H9 (cell line): ENCODE measurements around the gene IQSEC2. TPM values are rescaled to one million over a fixed set of nuclear protein-coding genes. Genes with fewer than 3 reads are reported as not detected.

Source experiments
- DNase-seq: peaks from one replicate; pipeline ENCODE4 v3.0.0-alpha.2; 2017
- H2AFZ ChIP-seq: one replicate; pipeline ENCODE4 v1.6.1; 2013; ENCODE audit warnings: mild to moderate bottlenecking, low read length, control low read depth, moderate library complexity
- H2AK5ac ChIP-seq: 2 replicates; pipeline ENCODE4 v1.6.1; 2013; ENCODE audit warnings: low read length, control low read depth, mixed read lengths; ENCODE audit not compliant: insufficient read length
- H2BK120ac ChIP-seq: one replicate; pipeline ENCODE4 v1.6.1; 2013; ENCODE audit warnings: low read depth, mild to moderate bottlenecking, low read length, control low read depth, inconsistent platforms; ENCODE audit not compliant: poor library complexity, severe bottlenecking
- H2BK12ac ChIP-seq: 2 replicates; pipeline ENCODE4 v1.6.1; 2013; ENCODE audit warnings: low read length, control low read depth, mixed read lengths, low read depth; ENCODE audit not compliant: insufficient read length
- H2BK15ac ChIP-seq: 2 replicates; pipeline ENCODE4 v1.6.1; 2013; ENCODE audit warnings: low read depth, low read length, control low read depth
- H2BK20ac ChIP-seq: one replicate; pipeline ENCODE4 v1.6.1; 2013; ENCODE audit warnings: low read depth, mild to moderate bottlenecking, low read length, control low read depth, inconsistent platforms; ENCODE audit not compliant: poor library complexity, severe bottlenecking
- H2BK5ac ChIP-seq: 2 replicates; pipeline ENCODE4 v1.6.1; 2013; ENCODE audit warnings: low read length, control low read depth, mixed read lengths; ENCODE audit not compliant: insufficient read length
- H3K14ac ChIP-seq: 2 replicates; pipeline ENCODE4 v1.6.1; 2013; ENCODE audit warnings: low read length, control low read depth; ENCODE audit not compliant: insufficient read depth
- H3K18ac ChIP-seq: 2 replicates; pipeline ENCODE4 v1.6.1; 2013; ENCODE audit warnings: low read depth, mild to moderate bottlenecking, mixed read lengths, low read length, control low read depth; ENCODE audit not compliant: insufficient read length
- H3K23ac ChIP-seq: 2 replicates; pipeline ENCODE4 v1.6.1; 2013; ENCODE audit warnings: low read length, control low read depth, mixed read lengths, low read depth; ENCODE audit not compliant: insufficient read length
- H3K23me2 ChIP-seq: 2 replicates; pipeline ENCODE4 v1.6.1; 2013; ENCODE audit warnings: low read depth, mild to moderate bottlenecking, mixed read lengths, low read length, control low read depth; ENCODE audit not compliant: insufficient read length, poor library complexity, severe bottlenecking
- H3K27ac ChIP-seq: 2 replicates; pipeline ENCODE4 v1.5.1; 2013; ENCODE audit warnings: low read length, control low read depth, mixed read lengths, low read depth; ENCODE audit not compliant: insufficient read length
- H3K27me3 ChIP-seq: 2 replicates; pipeline ENCODE4 v1.6.1; 2013; ENCODE audit warnings: low read length, control low read depth, inconsistent platforms; ENCODE audit not compliant: insufficient read depth
- H3K4ac ChIP-seq: 2 replicates; pipeline ENCODE4 v1.6.1; 2013; ENCODE audit warnings: low read depth, mild to moderate bottlenecking, control low read depth, inconsistent platforms, low read length, moderate library complexity
- H3K4me1 ChIP-seq: 2 replicates; pipeline ENCODE4 v1.6.1; 2013; ENCODE audit warnings: low read length, control low read depth, inconsistent platforms; ENCODE audit not compliant: insufficient read depth
- H3K4me2 ChIP-seq: 2 replicates; pipeline ENCODE4 v1.6.1; 2013; ENCODE audit warnings: low read length, control low read depth, mixed read lengths; ENCODE audit not compliant: insufficient read length, insufficient read depth
- H3K56ac ChIP-seq: 2 replicates; pipeline ENCODE4 v1.6.1; 2013; ENCODE audit warnings: low read depth, mild to moderate bottlenecking, mixed read lengths, low read length, control low read depth; ENCODE audit not compliant: insufficient read length
- H3K79me1 ChIP-seq: 2 replicates; pipeline ENCODE4 v1.6.1; 2013; ENCODE audit warnings: low read depth, mild to moderate bottlenecking, moderate library complexity, low read length, control low read depth, inconsistent platforms; ENCODE audit not compliant: insufficient read depth, poor library complexity, severe bottlenecking
- H3K79me2 ChIP-seq: 2 replicates; pipeline ENCODE4 v1.6.1; 2013; ENCODE audit warnings: low read length, control low read depth, inconsistent platforms; ENCODE audit not compliant: insufficient read depth
- H3K9ac ChIP-seq: 2 replicates; pipeline ENCODE4 v1.6.1; 2013; ENCODE audit warnings: low read length, control low read depth, mixed read lengths; ENCODE audit not compliant: insufficient read length; ENCODE audit errors: extremely low read depth
- H3K9me3 ChIP-seq: one replicate; pipeline ENCODE4 v1.6.1; 2013; ENCODE audit warnings: low read depth, low read length, inconsistent platforms; ENCODE audit not compliant: control insufficient read depth
- H3T11ph ChIP-seq: one replicate; pipeline ENCODE4 v1.6.1; 2013; ENCODE audit warnings: mild to moderate bottlenecking, low read length, control low read depth, inconsistent platforms
- H4K20me1 ChIP-seq: one replicate; pipeline ENCODE4 v1.6.1; 2013; ENCODE audit not compliant: control insufficient read depth, insufficient read length, insufficient read depth
- H4K5ac ChIP-seq: 2 replicates; pipeline ENCODE4 v1.6.1; 2013; ENCODE audit warnings: low read depth, mild to moderate bottlenecking, mixed read lengths, low read length, control low read depth; ENCODE audit not compliant: insufficient read length
- H4K8ac ChIP-seq: replicated peaks from 2 replicates; pipeline ENCODE4 v1.6.1; 2013; ENCODE audit warnings: low read length, control low read depth, mixed read lengths, low read depth; ENCODE audit not compliant: insufficient read length
- H4K91ac ChIP-seq: 2 replicates; pipeline ENCODE4 v1.6.1; 2013; ENCODE audit warnings: low read depth, mild to moderate bottlenecking, moderate library complexity, mixed read lengths, low read length, control low read depth; ENCODE audit not compliant: insufficient read length
- H3K27ac Mint-ChIP-seq, 3 experiments: 2 replicates in 2 of 3; 3 replicates in 1 of 3; pipeline ENCODE4 v1.8.0; 2020 to 2021; ENCODE audit warnings: mixed read lengths in 3 of 3, mild to moderate bottlenecking in 1 of 3, moderate library complexity in 1 of 3
- H3K27me3 Mint-ChIP-seq: 2 replicates; pipeline ENCODE4 v1.8.0; 2021; ENCODE audit warnings: low read depth, mild to moderate bottlenecking, moderate library complexity, mixed read lengths
- H3K36me3 Mint-ChIP-seq, 3 experiments: 2 replicates in 2 of 3; 3 replicates in 1 of 3; pipeline ENCODE4 v1.8.0; 2020 to 2021; ENCODE audit warnings: low read depth in 3 of 3, mixed read lengths in 3 of 3; ENCODE audit not compliant: insufficient read depth in 1 of 3
- H3K4me1 Mint-ChIP-seq, 2 experiments: 2 replicates each; pipeline ENCODE4 v1.8.0; 2020; ENCODE audit warnings: mixed read lengths in 2 of 2
- H3K4me3 Mint-ChIP-seq, 2 experiments: 2 replicates in 1 of 2; 3 replicates in 1 of 2; pipeline ENCODE4 v1.8.0; 2020 to 2021; ENCODE audit warnings: mild to moderate bottlenecking in 2 of 2, mixed read lengths in 2 of 2, moderate library complexity in 1 of 2
- H3K9me3 Mint-ChIP-seq, 2 experiments: 2 replicates in 1 of 2; 3 replicates in 1 of 2; pipeline ENCODE4 v1.8.0; 2020; ENCODE audit warnings: mild to moderate bottlenecking in 2 of 2, mixed read lengths in 2 of 2, moderate library complexity in 1 of 2
- WGBS: extraction: QIAGEN DNeasy Blood & Tissue Kit; methylation state at CpG from one replicate; pipeline ENCODE4 v1.1.7; 2013; ENCODE audit warnings: missing lambda C conversion rate, low lambda C conversion rate, mixed read lengths; ENCODE audit not compliant: insufficient read length; ENCODE audit errors: extremely low coverage; 5-methylcytosine and 5-hydroxymethylcytosine counted together
- total RNA-seq: library from RNA; stranded (reverse); gene quantifications from 2 replicates; pipeline ENCODE4 v1.2.1, GENCODE V29; 2021
- TF ChIP-seq, protein P1 (sequence below): fragments of 200-600 bp; sonication (generic); conservative IDR thresholded peaks from 3 replicates; pipeline ENCODE4 v1.8.0; 2021; ENCODE audit warnings: antibody characterized with exemption, mild to moderate bottlenecking

IQSEC2 gene
- total RNA-seq, 1 experiment from 2014 or later = 7.0 TPM

DNA sequence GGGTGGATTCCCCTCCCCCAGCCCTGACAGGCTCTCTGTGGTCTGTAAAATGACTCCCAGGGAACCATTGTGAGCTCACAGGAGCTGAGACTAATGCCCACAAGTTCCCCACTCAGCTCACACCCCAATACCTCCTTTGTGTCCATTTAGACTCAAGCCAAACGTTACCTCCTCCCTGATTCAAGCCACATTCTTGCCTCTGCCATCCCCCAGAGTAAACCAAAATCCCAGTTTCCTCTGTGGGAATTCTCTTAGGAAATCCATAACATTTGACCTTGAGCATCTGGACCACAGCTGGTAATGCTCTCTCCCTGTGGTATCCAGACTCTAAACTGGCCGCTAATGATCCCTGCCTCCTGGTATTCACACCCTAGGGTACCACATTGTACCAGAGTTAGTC, 30.1 kb downstream of the IQSEC2 start:
- Histone ChIP-seq H3K9ac (no peak overlapping the region), H3T11ph (no peak overlapping the region), H2AK5ac (no peak overlapping the region), H4K91ac (no peak overlapping the region), H4K8ac (no peak overlapping the region), H4K5ac (no peak overlapping the region), H3K27ac (no peak overlapping the region), H3K23me2 (no peaks in the 10 kb centered on the region), H3K9me3 (peaks cover 35% of the 10 kb centered on the region), H3K14ac (no peak overlapping the region), H2BK20ac (no peak overlapping the region), H3K23ac (no peak overlapping the region), H2BK120ac (no peak overlapping the region), H3K4ac (no peak overlapping the region), H3K79me2 (no peaks in the 10 kb centered on the region), H2BK15ac (no peak overlapping the region), H2BK5ac (no peak overlapping the region), H3K79me1 (no peaks in the 10 kb centered on the region), H3K4me2 (no peak overlapping the region), H4K20me1 (no peaks in the 10 kb centered on the region), H3K4me1 (no peaks in the 10 kb centered on the region), H2BK12ac (no peak overlapping the region), H3K56ac (no peak overlapping the region), H2AFZ (no peak overlapping the region), H3K18ac (no peak overlapping the region), H3K27me3 (no peaks in the 10 kb centered on the region)
- no peak overlapping the region for H3K4me3 Mint-ChIP-seq
- H3K4me1 Mint-ChIP-seq = peaks cover 0 to 8% of the 10 kb centered on the region in 2 experiments; a peak in 1 of 4 replicates
- no peaks in the 10 kb centered on the region for H3K27me3 Mint-ChIP-seq
- peaks cover 63 to 69% of the 10 kb centered on the region in 2 experiments for H3K9me3 Mint-ChIP-seq
- no CpG with 5 or more reads among the region's 2 CpGs for WGBS
- H3K36me3 Mint-ChIP-seq = peaks cover 19 to 40% (median 19%) of the 10 kb centered on the region in 3 experiments
- no peak overlapping the region for H3K27ac Mint-ChIP-seq
- no peak for DNase-seq
- TF ChIP-seq, protein P1, sequence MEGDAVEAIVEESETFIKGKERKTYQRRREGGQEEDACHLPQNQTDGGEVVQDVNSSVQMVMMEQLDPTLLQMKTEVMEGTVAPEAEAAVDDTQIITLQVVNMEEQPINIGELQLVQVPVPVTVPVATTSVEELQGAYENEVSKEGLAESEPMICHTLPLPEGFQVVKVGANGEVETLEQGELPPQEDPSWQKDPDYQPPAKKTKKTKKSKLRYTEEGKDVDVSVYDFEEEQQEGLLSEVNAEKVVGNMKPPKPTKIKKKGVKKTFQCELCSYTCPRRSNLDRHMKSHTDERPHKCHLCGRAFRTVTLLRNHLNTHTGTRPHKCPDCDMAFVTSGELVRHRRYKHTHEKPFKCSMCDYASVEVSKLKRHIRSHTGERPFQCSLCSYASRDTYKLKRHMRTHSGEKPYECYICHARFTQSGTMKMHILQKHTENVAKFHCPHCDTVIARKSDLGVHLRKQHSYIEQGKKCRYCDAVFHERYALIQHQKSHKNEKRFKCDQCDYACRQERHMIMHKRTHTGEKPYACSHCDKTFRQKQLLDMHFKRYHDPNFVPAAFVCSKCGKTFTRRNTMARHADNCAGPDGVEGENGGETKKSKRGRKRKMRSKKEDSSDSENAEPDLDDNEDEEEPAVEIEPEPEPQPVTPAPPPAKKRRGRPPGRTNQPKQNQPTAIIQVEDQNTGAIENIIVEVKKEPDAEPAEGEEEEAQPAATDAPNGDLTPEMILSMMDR = no peak
